Uterus (tissue), 2 donors: Measurements from ENCODE around the gene FGF14.

Experiments
- POLR2A ChIP-seq, 2 donors: fragments of 450-650 bp; IDR thresholded peaks; one replicate each; pipeline ENCODE4 v1.6.1; 2016; ENCODE audit warnings: antibody characterized with exemption in 2 of 2, mild to moderate bottlenecking in 1 of 2, moderate library complexity in 1 of 2
- TF ChIP-seq, protein P1 (sequence below), 4 experiments: fragments of 200-600 bp in 2 of 4; fragments of 450-650 bp in 2 of 4; sonication (generic) in 2 of 4; IDR thresholded peaks; one replicate each; pipeline ENCODE4 v1.5.1; 2016 to 2019; ENCODE audit warnings: antibody characterized with exemption in 4 of 4, mild to moderate bottlenecking in 2 of 4, moderate library complexity in 1 of 4

GRCh38 chr13:102039264-102039663 is 362.6 kb downstream of the FGF14 start:
- no peak for TF ChIP-seq POLR2A (IDR thresholded peaks at IDR 0.05)
- TF ChIP-seq, protein P1, sequence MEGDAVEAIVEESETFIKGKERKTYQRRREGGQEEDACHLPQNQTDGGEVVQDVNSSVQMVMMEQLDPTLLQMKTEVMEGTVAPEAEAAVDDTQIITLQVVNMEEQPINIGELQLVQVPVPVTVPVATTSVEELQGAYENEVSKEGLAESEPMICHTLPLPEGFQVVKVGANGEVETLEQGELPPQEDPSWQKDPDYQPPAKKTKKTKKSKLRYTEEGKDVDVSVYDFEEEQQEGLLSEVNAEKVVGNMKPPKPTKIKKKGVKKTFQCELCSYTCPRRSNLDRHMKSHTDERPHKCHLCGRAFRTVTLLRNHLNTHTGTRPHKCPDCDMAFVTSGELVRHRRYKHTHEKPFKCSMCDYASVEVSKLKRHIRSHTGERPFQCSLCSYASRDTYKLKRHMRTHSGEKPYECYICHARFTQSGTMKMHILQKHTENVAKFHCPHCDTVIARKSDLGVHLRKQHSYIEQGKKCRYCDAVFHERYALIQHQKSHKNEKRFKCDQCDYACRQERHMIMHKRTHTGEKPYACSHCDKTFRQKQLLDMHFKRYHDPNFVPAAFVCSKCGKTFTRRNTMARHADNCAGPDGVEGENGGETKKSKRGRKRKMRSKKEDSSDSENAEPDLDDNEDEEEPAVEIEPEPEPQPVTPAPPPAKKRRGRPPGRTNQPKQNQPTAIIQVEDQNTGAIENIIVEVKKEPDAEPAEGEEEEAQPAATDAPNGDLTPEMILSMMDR (IDR thresholded peaks at IDR 0.05) = no peak
